IPS DF 19.7 (cell line): Measurements from ENCODE around the gene SPRR4.
"Not testable (repeated sequence)": the region's sequence is repeated elsewhere in the genome, so short reads cannot be mapped to it uniquely, and the experiment has no call there.

ENCODE experiments used
- DNase-seq: peaks from one replicate; pipeline ENCODE4 v3.0.0-alpha.2; 2013; ENCODE audit warnings: low read depth, low spot score

The SPRR4 gene

GRCh38 chr1:152965853-152966252 lies 4.6 kb upstream of the SPRR4 start:
- DNase-seq, result no peak

GRCh38 chr1:152967201-152967600 lies 3.2 kb upstream of the SPRR4 start:
- DNase-seq, result no peak

- no peak for DNase-seq
Observed at GRCh38 chr1:152968248-152968647, 2.2 kb upstream of the SPRR4 start.

GRCh38 chr1:152969036-152969435 lies 1.4 kb upstream of the SPRR4 start:
- DNase-seq, result no peak

GRCh38 chr1:152972196-152972886 lies 1.9 kb downstream of the SPRR4 start:
- no peak for DNase-seq

- DNase-seq, result no peak
Observed at GRCh38 chr1:152976688-152977087, 6.2 kb downstream of the SPRR4 start.

- DNase-seq, result no peak
Observed at GRCh38 chr1:152977614-152978013, 7.2 kb downstream of the SPRR4 start.

- DNase-seq, result no peak
Observed at GRCh38 chr1:152980676-152981075, 10.2 kb downstream of the SPRR4 start.

GRCh38 chr1:152981146-152981871 lies 10.9 kb downstream of the SPRR4 start:
- DNase-seq, result no peak

- no peak for DNase-seq
Observed at GRCh38 chr1:152982076-152982475, 11.6 kb downstream of the SPRR4 start.

- DNase-seq, result no peak
Observed at GRCh38 chr1:152983234-152983633, 12.8 kb downstream of the SPRR4 start.

GRCh38 chr1:152983743-152984142 lies 13.3 kb downstream of the SPRR4 start, which contains the start of gene SPRR1A:
SPRR1A (plus strand) TSS chr1:152984081; CDS start chr1:152985231, 1,150 bp downstream.
- no peak for DNase-seq

GRCh38 chr1:152986578-152986977 lies 16.1 kb downstream of the SPRR4 start:
- no peak for DNase-seq

- no peak for DNase-seq
Observed at GRCh38 chr1:152993186-152993585, 22.7 kb downstream of the SPRR4 start.

- DNase-seq, result no peak
Observed at GRCh38 chr1:152995842-152996241, 25.4 kb downstream of the SPRR4 start.

- no peak for DNase-seq
Observed at GRCh38 chr1:152996633-152997400, 26.4 kb downstream of the SPRR4 start.

GRCh38 chr1:152997901-152998300 lies 27.5 kb downstream of the SPRR4 start:
- no peak for DNase-seq

GRCh38 chr1:152998476-152998875 lies 28.0 kb downstream of the SPRR4 start:
- DNase-seq, result no peak

GRCh38 chr1:152999818-153000217 lies 29.4 kb downstream of the SPRR4 start:
- DNase-seq, result no peak

GRCh38 chr1:153000294-153000693 lies 29.8 kb downstream of the SPRR4 start:
- no peak for DNase-seq

- no peak for DNase-seq
Observed at GRCh38 chr1:153001382-153001781, 30.9 kb downstream of the SPRR4 start, which contains the start of gene SPRR3. SPRR3 (plus strand) TSS chr1:153001749; CDS start chr1:153003021, 1,272 bp downstream.

GRCh38 chr1:153011235-153011758 lies 40.8 kb downstream of the SPRR4 start:
- not testable (repeated sequence) for DNase-seq
